ENCODE results near the gene JUN.

JUN gene

GRCh38 chr1:58783993-58784757 is at the start of gene JUN:
Gene JUN, minus strand, starts transcription at chr1:58784047. Its CDS starts 977 bp downstream, at chr1:58783070.
- DNase-seq = peak; percentile 99 to 100

DNA sequence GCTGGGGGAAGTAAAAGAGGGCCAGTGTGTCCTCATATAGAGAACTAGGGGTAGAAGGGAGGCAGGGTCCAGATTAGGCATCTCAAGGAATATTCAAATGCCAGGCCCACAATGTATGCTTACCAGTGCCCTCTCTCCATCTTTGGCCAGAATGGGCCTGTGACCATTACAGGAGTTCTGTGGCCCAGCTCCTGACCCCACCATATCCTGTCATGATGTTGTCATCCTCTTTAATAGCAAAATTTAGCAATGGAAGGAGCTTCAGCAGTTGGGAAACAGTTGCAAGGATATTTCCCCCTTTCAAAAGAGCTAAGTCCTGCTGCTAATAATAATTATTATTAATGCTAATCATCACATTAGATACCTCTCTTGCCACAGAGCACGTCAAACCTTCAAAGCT is 49.3 kb upstream of the JUN start:
- no peak for DNase-seq

- DNase-seq = no peak
Measured at GRCh38 chr1:58830291-58830690, 46.4 kb upstream of the JUN start.

DNA sequence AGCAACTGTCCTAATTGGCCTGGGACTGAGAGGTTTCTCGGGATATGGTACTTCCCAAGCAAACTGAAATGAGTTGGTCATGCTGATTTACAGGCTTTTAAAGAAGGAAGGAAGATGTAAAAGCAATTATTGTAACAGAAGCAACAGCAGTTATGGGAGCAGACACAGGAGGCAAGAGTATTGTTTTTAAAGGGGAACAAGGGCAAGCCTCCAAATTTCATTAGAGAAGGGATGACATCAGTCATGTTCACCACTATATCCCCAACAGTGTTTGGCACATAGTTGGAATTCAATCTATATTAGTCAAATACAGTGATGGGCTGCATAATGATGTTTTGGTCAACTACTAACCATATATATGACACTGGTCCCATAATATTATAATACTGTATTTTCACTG is 46.0 kb upstream of the JUN start:
- no peak for DNase-seq

DNA sequence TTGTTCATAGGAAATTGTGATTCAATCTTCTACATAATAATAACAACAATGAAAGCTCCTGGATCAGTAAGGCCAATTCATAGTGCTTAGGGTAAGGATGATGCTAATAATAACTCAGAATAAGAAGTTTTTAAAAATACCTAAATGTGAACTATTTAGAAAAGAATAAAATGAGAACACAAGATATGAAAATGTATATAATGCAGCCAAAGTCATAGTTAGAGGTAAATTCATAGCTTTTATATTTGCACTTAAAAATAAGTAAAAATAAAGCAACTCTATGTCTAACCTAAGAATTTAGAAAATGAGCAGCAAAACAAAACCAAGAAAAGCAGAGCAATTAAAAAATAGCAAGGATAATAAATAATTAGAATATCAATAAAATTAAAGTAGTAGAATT is 43.5 kb upstream of the JUN start:
- DNase-seq = no peak

DNA sequence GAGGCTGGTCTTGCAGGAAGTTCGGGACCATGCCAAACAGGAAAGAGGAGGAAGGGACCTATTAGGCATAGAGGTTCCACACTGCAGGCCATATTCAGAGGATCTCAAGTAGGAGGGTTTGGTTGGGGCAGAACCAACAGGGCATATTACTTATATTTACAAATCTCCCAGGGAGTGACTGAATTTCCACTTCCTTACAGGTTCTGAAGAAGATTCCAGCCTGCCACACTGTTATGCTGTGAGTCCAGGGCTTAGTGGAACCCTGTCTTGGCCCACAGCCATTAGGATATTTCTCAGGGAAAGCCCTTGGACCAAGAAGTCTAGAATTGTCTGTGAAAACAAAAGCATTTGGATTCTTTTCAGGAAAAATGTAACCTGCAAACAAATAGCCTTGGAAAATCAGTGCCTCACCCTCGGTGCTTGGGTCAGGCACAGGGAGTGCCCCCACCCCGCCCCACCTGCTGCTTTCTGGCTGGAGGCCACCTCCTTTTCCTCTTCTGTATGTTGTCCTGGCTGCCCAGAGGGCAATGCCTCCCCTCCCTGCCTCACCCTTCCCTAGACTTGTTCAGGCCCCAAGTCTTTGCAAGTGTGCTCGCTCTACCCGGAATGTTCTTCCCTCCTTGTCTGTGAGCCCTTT is 41.0 kb upstream of the JUN start:
- DNase-seq = no peak

GRCh38 chr1:58823481-58824010 is 39.7 kb upstream of the JUN start:
- DNase-seq = no peak

- DNase-seq = no peak
Measured at GRCh38 chr1:58821309-58821708, 37.5 kb upstream of the JUN start.

DNA sequence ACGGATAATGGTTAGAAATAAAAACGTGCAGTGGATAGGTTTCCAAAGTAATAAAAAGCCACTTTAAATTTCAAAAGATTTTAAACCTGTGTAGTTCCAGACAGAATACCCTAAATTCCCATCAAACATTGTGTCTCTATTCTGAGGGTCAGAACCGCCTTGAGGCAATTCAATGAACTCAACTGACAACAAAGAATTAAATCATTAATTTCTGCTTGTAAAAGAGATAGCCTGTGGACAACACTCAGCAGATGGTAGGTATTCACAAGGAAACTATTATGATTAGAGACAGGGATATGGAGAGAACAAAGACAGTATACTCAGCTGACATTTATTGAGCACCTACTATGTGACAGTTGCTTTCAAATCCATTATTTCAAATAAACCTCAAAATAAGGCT is 35.1 kb upstream of the JUN start:
- no peak for DNase-seq

- DNase-seq = no peak
Measured at GRCh38 chr1:58818075-58818474, 34.2 kb upstream of the JUN start.

- no peak for DNase-seq
Measured at GRCh38 chr1:58816747-58817221, 32.9 kb upstream of the JUN start.

- DNase-seq = peak; percentile 72 to 74
Measured at GRCh38 chr1:58816072-58816746, 32.4 kb upstream of the JUN start.

DNA sequence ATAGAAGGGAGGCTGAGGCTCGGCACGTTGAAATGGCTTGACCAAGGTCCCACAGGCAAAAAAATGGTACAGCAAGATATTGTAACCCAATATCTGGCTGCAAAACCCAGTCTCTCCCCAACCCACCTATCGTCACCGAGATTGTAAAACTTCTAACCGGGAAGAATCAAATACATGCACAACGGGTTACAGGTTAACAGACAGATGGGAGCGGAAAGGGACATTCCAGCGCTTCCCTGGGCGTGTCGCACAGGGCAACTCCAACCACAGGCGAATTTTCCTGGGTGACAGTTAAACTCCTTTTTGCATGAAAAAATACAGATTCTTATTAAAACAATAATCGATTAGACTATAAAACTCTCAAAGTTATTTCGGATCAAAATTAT is 31.8 kb upstream of the JUN start:
- no peak for DNase-seq

GRCh38 chr1:58815069-58815685 is 31.3 kb upstream of the JUN start:
- DNase-seq = peak in 1 of 2 donors; percentile 15

DNA sequence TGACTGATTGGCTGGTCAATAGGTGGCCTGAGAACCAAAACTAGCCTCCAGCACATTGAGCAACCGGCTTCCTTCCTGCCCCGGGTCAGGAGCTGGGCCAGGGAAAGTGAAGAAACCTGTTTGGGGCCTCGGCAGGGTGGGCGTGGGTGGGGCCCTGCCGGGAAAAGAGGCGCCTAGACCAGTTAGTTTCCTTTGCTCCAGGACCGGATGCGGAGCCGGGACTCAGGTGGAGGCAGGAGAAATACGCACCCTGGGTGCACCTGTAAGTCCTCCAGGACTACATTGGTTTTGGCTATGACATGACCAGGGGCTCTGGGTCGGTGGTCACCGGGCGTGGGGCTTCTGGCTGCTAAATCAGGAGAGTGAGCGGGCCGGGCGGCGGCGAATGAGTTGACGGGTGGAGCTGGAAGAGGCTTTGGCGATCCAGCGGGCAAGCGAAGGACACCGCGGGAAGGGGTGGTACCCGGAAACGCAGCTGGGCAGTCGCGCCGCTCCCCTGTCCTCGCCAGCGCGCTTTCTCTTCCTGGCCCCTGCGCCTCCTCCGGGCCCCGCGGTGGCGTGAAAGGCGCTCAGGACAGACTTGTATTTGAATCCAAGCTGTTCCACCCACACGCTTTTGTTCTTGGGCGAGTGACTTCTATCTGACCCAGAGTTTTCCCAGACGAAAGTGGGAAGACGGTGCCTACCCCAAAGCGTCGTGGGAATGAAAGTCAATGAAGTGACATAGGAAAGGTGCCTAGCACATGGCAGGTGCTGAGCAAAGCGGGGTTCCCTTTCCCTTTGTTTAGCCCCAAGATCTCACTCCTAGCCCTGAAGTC is 30.6 kb upstream of the JUN start:
- DNase-seq = no peak

DNA sequence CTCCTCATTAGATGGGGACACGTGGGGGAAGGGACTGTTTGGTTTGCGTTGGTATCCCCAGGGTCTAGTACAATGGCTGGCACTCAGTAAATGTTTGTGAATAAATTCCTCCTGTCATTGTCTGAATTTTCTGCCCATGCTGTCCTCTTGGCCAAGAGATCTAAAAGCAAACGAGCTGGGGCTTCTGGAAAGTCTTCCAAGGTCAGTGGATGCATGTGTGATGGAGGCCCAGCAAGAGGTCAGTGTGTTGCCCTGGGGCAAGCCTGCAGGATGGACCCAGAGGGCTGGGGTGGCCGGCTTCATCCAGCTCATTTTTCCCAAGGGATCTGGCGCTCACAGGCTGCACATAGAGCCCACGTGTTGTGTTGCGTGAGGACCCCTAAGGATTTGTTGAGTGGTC is 30.0 kb upstream of the JUN start:
- no peak for DNase-seq

GRCh38 chr1:58813361-58813760 is 29.5 kb upstream of the JUN start:
- no peak for DNase-seq

DNA sequence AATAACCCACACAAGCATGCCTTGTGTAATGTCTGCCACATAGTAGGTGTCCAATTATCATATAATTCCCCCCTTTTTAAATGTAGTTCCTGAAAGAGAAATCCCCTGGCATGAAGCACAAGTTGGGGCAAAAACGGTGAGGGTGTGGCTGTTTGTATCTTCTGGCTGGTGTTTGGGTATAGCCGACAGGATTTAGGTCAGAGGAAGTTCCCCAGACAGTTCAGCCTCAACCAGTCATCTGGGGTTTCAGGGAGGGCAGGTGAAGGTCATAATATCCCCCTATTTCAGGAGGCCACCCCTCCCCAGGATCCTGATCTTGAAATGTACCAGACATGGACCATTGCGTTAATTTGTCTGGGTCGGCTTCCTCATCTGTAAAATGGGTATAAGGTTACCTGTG is 29.1 kb upstream of the JUN start:
- no peak for DNase-seq

DNA sequence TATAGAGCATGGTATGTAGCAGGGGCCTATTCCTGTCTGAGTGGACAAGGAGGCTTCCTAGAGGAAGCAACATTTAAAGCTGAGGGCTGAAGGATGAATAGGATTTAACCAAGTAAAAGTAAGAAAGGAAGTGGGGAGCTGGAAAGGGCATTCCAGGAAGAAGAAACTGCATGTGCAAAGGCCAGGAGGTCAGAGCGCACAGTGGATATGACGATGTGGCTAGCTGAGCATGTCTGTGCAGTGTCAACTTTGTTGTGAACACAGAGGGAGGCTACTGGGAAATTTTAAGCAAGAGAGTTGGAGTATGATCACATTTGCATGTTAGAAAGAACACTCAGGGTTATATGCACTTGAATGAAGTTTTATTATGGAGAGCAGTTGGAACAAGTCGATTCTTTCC is 28.6 kb upstream of the JUN start:
- DNase-seq = no peak

GRCh38 chr1:58811303-58811702 is 27.5 kb upstream of the JUN start:
- no peak for DNase-seq

- no peak for DNase-seq
Measured at GRCh38 chr1:58809325-58810010, 25.6 kb upstream of the JUN start.

GRCh38 chr1:58808077-58808476 is 24.2 kb upstream of the JUN start:
- no peak for DNase-seq
